GM12873 (cell line): ENCODE results near the gene SHTN1.

Source experiments
- CTCF ChIP-seq: IDR thresholded peaks from 2 replicates; pipeline ENCODE4 v1.5.1; 2012; ENCODE audit warnings: low read depth, mild to moderate bottlenecking, moderate library complexity, low read length, control low read depth; ENCODE audit not compliant: insufficient read depth; ENCODE audit errors: missing control alignments

SHTN1 gene

GRCh38 chr10:117004227-117005025 lies 561 bp downstream of the SHTN1 start:
- no peak for TF ChIP-seq CTCF

- no peak for TF ChIP-seq CTCF
Observed at GRCh38 chr10:117003336-117003735, 1.7 kb downstream of the SHTN1 start.

- TF ChIP-seq CTCF = no peak
Observed at GRCh38 chr10:117002206-117002605, 2.8 kb downstream of the SHTN1 start.

- TF ChIP-seq CTCF = no peak
Observed at GRCh38 chr10:117001144-117001543, 3.8 kb downstream of the SHTN1 start.

GRCh38 chr10:117000580-117000979 lies 4.4 kb downstream of the SHTN1 start:
- no peak for TF ChIP-seq CTCF

- no peak for TF ChIP-seq CTCF
Observed at GRCh38 chr10:116998172-116998571, 6.8 kb downstream of the SHTN1 start.

- TF ChIP-seq CTCF = no peak
Observed at GRCh38 chr10:116997015-116997414, 8.0 kb downstream of the SHTN1 start.
